AG04449 (cell line): ENCODE results near the gene GYS2.
"Not testable (repeated sequence)": the region's sequence is repeated elsewhere in the genome, so short reads cannot be mapped to it uniquely, and the experiment has no call there.

Experiments used
- CTCF ChIA-PET: fragments of 350-600 bp; formaldehyde crosslinking; extraction: SDS; loops from one replicate; lab custom pipeline; 2021; ENCODE audit warnings: antibody characterized with exemption; lab: Yijun Ruan, JAX
- POLR2A ChIA-PET: fragments of 400-600, 350-600 bp; formaldehyde crosslinking; extraction: SDS; loops from one replicate; lab custom pipeline; 2020; ENCODE audit warnings: antibody characterized with exemption, inconsistent platforms; lab: Yijun Ruan, JAX
- DNase-seq: peaks from one replicate; pipeline ENCODE4 v3.0.0-alpha.2; 2010; ENCODE audit warnings: low read depth, low spot score
- H3K4me3 ChIP-seq: 2 replicates; pipeline ENCODE4 v1.5.1; 2011; ENCODE audit warnings: low read depth, mild to moderate bottlenecking, control low read depth, low read length
- TF ChIP-seq, protein P1 (sequence below): IDR thresholded peaks from one replicate; pipeline ENCODE4 v1.5.1; 2011; ENCODE audit warnings: mild to moderate bottlenecking, moderate library complexity, low read length, control low read depth, inconsistent platforms; ENCODE audit not compliant: insufficient read depth; ENCODE audit errors: missing control alignments

Gene GYS2

DNA sequence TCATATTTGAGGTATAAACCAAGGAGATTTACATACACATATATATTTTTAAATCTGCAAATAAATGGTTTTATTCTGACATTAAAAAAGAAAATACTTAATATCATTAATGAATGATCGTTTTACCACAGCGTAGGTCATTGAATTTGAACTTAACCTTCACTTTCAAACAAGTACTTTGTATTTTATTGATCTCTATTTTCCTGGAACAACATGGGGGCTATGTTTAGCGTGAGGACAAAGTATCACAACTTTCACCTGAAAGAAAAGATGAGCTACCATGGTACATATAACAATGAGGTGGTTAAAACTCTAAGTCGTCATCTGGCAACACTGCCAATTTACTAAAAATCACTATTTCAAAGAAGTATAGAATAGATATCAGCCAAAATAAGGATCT, 6.0 kb downstream of the GYS2 start:
- H3K4me3 ChIP-seq = no peak overlapping the region
- CTCF ChIA-PET = no interaction called here
- POLR2A ChIA-PET = no interaction called here
- TF ChIP-seq, protein P1, sequence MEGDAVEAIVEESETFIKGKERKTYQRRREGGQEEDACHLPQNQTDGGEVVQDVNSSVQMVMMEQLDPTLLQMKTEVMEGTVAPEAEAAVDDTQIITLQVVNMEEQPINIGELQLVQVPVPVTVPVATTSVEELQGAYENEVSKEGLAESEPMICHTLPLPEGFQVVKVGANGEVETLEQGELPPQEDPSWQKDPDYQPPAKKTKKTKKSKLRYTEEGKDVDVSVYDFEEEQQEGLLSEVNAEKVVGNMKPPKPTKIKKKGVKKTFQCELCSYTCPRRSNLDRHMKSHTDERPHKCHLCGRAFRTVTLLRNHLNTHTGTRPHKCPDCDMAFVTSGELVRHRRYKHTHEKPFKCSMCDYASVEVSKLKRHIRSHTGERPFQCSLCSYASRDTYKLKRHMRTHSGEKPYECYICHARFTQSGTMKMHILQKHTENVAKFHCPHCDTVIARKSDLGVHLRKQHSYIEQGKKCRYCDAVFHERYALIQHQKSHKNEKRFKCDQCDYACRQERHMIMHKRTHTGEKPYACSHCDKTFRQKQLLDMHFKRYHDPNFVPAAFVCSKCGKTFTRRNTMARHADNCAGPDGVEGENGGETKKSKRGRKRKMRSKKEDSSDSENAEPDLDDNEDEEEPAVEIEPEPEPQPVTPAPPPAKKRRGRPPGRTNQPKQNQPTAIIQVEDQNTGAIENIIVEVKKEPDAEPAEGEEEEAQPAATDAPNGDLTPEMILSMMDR = no peak
- no peak for DNase-seq

DNA sequence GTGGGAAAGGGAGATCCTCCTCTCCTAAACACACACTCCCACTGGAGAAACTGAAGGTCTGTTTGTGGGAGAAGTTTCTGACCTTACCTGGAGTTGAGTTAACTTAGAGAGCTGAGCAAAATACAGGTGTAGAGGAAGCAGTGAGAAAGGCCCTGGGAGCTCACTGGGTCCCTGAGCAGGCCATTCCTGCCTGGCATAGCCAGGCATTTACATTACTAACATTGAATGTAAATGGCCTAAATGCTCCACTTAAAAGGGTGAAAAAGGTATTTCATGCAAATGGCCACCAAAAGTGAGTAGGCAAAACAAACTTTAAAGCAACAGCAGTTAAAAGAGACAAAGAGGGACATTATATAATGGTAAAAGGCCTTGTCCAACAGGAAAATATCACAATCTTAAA, 9.3 kb downstream of the GYS2 start:
- CTCF ChIA-PET, H3K4me3 ChIP-seq, POLR2A ChIA-PET, DNase-seq: not testable (repeated sequence)

DNA sequence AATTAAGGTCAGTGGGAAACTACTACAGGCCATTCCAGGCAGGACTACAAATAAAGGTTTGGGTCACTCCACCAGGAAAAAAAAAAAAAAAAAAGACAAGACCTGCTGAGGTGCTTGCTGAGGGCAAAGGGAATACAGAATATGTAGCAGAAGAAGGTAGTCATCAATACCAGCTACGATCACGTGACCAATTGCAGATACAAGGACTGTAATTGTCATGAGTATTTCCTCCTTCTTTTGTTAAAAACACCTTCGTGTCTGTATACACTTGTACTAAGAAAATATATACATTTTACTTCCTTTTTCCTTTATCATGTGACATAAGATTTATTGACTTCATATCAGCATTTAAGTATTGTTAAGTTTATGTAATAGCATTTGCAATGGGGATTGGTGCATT, 19.2 kb downstream of the GYS2 start:
- POLR2A ChIA-PET = no interaction called here
- CTCF ChIA-PET = no interaction called here
- no peak overlapping the region for H3K4me3 ChIP-seq
- no peak for DNase-seq
- TF ChIP-seq, protein P1 = no peak

DNA sequence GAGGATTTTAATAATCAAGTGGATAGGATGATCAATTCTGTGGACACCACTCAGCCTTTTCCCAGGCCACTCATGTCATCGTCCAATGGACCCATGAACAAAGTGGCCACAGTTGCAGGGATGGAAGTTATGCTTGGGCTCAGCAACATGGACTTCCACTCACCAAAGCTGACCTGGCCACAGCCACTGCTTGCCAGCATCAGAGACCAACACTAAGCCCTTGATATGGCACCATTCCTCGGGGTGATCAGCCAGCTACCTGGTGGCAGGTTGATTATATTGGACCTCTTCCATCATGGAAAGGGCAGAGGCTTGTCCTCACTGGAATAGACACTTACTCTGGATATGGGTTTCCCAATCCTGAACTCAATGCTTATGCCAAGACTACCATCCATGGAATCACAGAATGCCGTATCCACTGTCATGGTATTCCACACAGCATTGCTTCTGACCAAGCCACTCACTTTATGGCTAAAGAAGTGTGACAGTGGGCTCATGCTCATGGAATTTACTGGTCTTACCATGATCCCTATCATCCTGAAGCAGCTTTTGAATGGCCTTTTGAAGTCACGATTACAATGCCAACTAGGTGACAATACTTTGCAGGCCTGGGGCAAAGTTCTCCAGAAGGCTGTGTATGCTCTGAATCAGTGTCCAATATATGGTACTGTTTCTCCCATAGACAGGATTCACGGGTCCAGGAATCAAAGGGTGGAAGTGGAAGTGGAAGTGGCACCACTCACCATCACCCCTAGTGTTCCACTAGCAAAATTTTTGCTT, 20.1 kb downstream of the GYS2 start:
- H3K4me3 ChIP-seq, DNase-seq, POLR2A ChIA-PET, CTCF ChIA-PET: not testable (repeated sequence)

DNA sequence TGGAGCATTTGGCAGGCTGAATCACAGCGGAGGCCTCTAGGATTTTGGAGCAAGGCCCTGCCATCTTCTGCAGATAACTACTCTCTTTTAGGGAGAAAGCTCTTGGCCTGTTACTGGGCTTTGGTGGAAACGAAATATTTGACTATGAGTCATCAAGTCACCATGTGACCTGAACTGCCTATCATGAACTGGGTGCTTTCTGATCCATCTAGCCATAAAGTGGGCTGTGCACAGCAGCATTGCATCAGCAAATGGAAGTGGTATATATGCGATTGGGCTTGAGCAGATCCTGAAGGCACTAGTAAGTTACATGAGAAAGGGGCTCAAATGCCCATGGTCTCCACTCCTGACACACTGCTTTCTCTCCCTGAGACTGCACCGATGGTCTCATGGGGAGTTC, 21.1 kb downstream of the GYS2 start:
- TF ChIP-seq, protein P1 = no peak
- DNase-seq = no peak
- H3K4me3 ChIP-seq = no peak overlapping the region
- CTCF ChIA-PET = no interaction called here
- POLR2A ChIA-PET = no interaction called here

DNA sequence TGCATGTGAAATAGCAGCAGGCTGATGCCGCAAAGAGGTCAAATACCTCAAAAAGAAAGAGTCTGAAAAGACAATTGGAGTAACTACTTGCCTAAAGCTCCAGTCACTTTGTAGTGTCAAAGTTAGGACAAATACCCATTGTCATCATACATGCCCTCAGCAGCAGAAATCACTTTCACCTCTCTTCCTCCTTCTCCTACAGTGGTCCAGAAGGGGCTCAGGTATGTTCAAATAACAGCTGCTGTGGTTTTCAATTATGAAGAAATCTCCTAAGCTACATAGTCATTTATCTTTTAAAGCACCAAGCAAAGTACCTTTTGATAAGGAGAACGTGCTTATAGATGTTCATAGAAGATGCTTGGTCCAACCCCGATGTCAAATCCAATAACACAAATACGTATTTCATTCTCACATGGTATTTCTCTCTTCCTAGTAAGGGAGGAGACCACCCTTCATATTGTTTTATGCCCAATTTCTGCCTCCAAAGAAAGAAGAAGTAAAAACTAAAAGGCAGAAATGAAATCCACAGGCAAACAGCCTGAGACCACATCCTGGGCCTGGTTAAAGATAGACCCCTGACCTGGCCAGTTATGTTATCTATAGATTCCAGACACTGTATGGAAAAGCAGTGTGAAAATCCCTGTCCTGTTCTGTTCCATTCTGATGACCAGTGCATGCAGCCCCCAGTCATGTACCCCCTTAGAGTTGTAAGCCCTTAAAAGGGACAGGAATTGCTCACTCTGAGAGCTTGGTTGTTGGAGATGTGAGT, 23.7 kb downstream of the GYS2 start:
- POLR2A ChIA-PET = no interaction called here
- H3K4me3 ChIP-seq = no peak overlapping the region
- no peak for DNase-seq
- CTCF ChIA-PET = no interaction called here
- TF ChIP-seq, protein P1 = no peak

DNA sequence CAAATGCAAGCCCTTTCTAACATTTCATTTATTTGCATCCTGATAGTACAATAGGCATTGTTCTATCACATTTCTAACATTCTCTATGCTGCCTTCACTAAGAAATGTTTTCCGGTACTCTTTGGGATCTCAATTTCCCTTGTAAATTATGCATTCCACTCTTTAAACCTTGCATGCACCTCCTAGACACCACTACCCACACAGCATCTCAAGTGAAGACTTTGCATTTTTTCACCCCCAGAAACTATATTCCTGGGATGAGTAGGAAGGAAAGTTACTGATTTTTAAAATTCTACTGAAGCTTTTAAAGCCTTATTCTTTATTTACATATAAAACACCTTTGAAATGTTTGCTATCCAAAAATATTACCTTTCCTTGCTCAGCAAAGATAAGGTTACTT, 27.1 kb downstream of the GYS2 start:
- ChIA-PET CTCF (no interaction called here), POLR2A (no interaction called here)
- TF ChIP-seq, protein P1 = no peak
- no peak overlapping the region for H3K4me3 ChIP-seq
- no peak for DNase-seq
